ENCODE data around the gene PRLHR. TPM values are rescaled to one million over a fixed set of nuclear protein-coding genes. Genes with fewer than 3 reads are reported as not detected.

PRLHR gene
- total RNA-seq, 1 donor from 2014 or later: not detected

DNA sequence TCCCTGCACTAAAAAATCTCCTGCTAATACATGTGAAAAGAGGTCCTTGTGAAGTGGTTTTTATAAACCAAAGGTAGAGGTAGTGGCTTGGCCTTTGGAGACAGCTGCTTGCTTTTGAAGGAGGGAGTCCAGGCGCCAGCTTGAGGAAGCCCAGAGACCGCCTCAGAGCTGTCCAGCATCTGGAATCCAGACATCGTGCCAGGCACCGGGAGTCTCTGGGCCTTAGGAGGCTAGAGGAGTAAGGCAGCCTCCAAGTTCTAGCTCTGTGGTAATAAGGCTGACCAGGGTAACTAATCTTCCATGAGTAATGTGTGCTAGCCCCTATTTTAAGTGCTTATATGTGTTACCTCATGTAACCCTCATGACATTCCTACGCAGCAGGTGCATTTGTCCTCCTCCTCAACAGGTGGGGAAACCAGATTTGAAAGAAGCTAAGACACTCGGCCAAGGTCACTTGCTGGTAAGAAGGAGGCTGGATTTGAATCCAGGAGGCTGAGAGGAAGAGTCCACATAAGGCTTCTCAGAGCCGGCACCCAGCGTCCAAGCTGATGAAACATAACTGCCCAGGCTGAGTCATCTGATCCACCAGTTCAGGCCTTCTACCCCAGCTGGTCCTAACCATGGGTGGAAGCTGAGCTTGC lies 26.1 kb downstream of the PRLHR start:
- FAIRE-seq (peak; percentile 50), DNase-seq (ENCODE audit: low read depth) (no peak)
- TF ChIP-seq, protein P1, sequence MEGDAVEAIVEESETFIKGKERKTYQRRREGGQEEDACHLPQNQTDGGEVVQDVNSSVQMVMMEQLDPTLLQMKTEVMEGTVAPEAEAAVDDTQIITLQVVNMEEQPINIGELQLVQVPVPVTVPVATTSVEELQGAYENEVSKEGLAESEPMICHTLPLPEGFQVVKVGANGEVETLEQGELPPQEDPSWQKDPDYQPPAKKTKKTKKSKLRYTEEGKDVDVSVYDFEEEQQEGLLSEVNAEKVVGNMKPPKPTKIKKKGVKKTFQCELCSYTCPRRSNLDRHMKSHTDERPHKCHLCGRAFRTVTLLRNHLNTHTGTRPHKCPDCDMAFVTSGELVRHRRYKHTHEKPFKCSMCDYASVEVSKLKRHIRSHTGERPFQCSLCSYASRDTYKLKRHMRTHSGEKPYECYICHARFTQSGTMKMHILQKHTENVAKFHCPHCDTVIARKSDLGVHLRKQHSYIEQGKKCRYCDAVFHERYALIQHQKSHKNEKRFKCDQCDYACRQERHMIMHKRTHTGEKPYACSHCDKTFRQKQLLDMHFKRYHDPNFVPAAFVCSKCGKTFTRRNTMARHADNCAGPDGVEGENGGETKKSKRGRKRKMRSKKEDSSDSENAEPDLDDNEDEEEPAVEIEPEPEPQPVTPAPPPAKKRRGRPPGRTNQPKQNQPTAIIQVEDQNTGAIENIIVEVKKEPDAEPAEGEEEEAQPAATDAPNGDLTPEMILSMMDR (IDR thresholded peaks at IDR 0.05; ENCODE audit: insufficient read depth, low read length, severe bottlenecking): no peak
- H3K27me3 ChIP-seq (ENCODE audit: control insufficient read depth, insufficient read depth, low read length): no peaks in the 10 kb centered on the region
- no peak overlapping the region for H3K4me3 ChIP-seq (ENCODE audit: low read depth, low read length)
- H3K36me3 ChIP-seq (ENCODE audit: control insufficient read depth, insufficient read depth, low read length): no peaks in the 10 kb centered on the region

DNA sequence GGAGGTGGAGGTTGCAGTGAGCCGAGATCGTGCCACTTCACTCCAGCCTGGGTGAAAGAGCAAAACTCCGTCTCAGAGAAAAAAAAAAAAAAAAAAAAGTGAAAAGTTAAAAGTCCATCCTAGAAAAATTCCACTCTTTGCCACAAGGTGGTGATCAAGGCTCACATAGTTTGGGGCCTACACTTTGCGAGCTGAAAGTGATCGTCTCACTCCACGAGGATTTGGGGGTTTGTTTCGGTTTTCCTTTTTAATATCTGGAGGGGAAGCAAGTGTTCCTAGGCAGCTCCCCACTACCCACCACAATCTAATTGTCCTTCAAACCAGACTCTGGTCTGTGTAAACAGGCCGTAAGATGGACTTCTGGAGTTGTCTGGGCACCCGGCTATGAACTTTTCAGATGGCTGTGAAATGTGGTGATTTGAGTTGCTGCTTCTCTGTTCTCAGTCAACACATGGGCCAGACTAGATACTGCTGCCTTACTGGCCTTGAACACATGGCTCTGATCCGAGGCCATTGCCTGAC lies 27.1 kb downstream of the PRLHR start:
- DNase-seq (ENCODE audit: low read depth) (peak; percentile 49), FAIRE-seq (no peak)
- Histone ChIP-seq H3K27me3 (ENCODE audit: control insufficient read depth, insufficient read depth, low read length) (no peaks in the 10 kb centered on the region), H3K36me3 (ENCODE audit: control insufficient read depth, insufficient read depth, low read length) (no peaks in the 10 kb centered on the region), H3K4me3 (ENCODE audit: low read depth, low read length) (no peak overlapping the region)
- TF ChIP-seq, protein P1 (IDR thresholded peaks at IDR 0.05; ENCODE audit: insufficient read depth, low read length, severe bottlenecking): peak; percentile 64

DNA sequence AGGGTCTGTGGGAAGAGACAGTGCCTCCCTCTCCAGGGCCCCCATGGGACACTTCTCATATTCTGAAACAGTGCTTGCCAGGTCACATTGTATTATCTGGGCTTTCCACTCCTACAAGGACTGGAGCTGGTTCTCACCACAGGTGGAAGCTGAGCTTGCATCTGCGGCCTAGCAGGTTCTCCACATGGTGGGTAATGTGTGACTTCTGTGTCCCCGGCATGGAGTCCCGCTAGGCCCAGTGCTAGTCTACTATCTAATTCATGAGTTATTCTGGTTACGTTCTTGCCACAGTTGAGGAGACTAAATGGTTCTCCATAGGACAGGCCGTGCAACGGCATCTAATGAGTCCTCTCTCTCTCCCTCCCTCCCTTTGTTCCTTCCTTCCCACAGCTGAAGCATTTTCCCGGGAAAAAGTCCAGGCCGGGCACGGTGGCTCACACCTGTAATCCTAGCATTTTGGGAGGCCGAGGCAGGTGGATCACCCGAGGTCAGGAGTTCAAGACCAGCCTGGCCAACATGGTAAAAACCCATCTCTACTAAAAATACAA lies 27.7 kb downstream of the PRLHR start:
- Histone ChIP-seq H3K4me3 (ENCODE audit: low read depth, low read length) (no peak overlapping the region), H3K27me3 (ENCODE audit: control insufficient read depth, insufficient read depth, low read length) (no peaks in the 10 kb centered on the region), H3K36me3 (ENCODE audit: control insufficient read depth, insufficient read depth, low read length) (no peaks in the 10 kb centered on the region)
- TF ChIP-seq, protein P1 (IDR thresholded peaks at IDR 0.05; ENCODE audit: insufficient read depth, low read length, severe bottlenecking): no peak
- no peak for DNase-seq (ENCODE audit: low read depth)
- no peak for FAIRE-seq

DNA sequence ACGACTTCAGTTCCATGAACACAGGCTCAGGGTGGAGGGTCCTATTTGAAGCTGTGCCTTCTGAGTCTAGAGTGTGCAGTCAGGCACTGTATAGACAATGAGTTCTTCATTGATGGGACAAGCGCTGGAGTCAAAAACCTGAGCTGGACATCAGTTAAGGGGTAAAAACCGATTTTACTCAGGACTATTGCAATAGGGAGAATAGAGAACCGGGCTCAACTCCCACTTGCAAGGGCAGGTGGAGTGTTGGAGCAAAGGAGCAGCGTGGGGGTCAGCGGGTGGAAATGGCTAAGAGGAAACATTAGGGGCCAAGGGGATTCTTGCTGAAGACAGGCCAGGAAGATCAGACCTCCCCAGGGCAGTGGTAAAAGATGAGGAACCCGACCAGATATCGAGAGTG lies 28.5 kb downstream of the PRLHR start:
- no peaks in the 10 kb centered on the region for H3K27me3 ChIP-seq (ENCODE audit: control insufficient read depth, insufficient read depth, low read length)
- H3K4me3 ChIP-seq (ENCODE audit: low read depth, low read length): no peak overlapping the region
- TF ChIP-seq, protein P1 (IDR thresholded peaks at IDR 0.05; ENCODE audit: insufficient read depth, low read length, severe bottlenecking): no peak
- no peaks in the 10 kb centered on the region for H3K36me3 ChIP-seq (ENCODE audit: control insufficient read depth, insufficient read depth, low read length)
- DNase-seq (ENCODE audit: low read depth) (no peak), FAIRE-seq (peak; percentile 77)

DNA sequence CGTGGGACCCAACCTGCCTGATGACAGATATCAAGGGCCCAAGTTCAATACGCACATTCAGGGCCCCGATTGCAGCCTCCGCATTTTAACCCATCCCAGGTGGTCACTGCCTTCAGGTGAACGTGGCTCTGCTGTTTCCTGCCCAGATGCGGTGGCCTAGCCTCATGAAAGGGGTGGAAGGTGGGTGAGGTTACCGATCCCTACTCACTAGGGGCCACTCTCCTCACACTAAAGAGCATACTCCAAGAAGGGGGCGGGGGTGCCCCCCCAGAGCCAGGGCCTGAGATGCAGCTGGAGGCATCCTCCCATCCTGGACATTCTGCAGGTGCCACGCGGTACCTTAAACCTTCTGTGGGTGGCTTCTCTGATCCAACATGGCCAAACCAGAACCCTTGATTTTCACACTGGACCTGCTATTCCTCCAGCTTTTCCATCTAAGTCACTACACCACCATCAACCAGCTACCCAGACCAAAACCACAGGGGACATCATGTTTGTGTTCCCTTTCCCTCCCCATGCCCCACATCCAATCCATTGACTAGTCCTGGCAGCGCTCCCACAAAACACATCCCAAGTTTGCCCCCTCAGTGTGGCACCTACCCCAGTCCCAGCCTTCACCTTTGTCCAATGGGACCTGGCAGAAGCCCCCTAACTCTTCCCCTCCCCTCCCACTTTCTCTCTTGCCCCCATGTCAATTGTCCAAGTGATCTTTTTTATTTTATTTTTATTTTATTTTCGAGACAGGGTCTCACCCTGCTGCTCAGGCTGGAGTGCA lies 30.0 kb downstream of the PRLHR start:
- no peak overlapping the region for H3K4me3 ChIP-seq (ENCODE audit: low read depth, low read length)
- DNase-seq (ENCODE audit: low read depth) (no peak), FAIRE-seq (no peak)
- no peaks in the 10 kb centered on the region for H3K27me3 ChIP-seq (ENCODE audit: control insufficient read depth, insufficient read depth, low read length)
- TF ChIP-seq, protein P1 (IDR thresholded peaks at IDR 0.05; ENCODE audit: insufficient read depth, low read length, severe bottlenecking): no peak
- no peaks in the 10 kb centered on the region for H3K36me3 ChIP-seq (ENCODE audit: control insufficient read depth, insufficient read depth, low read length)
